NOMO-1 treated with dmso at 0.1 percent for 144 hours (cell line): Measurements from ENCODE around the gene ITCH.
A peak's percentile ranks its signal among the peaks of the same experiment; 100 is the strongest.
"Not testable (repeated sequence)": the region's sequence is repeated elsewhere in the genome, so short reads cannot be mapped to it uniquely, and the experiment has no call there.

Experiments
- DNase-seq: peaks from one replicate; lab custom pipeline; 2025; ENCODE audit not compliant: unreplicated experiment; lab: John Stamatoyannopoulos, UW

The ITCH gene

DNA sequence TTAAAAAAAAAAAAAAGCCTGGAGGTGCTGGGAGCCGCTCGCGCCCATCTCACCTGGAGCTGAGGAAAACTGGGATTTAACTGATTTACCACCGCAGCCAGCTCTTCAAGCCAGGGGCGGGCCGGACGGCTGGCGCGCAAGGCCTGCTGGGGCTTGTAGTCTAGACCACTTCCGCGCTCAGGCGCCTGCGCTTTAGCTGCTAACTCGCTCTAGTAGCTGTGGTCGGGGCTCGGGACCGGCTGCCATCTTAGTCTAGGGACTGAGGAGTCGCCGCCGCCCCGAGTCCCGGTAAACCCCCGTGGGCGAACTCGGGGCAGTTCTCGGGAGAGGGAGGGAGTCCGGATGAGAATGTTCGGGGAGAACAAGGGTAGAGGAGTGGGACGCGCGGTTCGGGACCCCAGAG is at the start of gene ITCH:
TSS of gene ITCH (plus strand) at position 212 of the 403 bp plus-strand sequence. CDS start 30,539 bp downstream, outside the sequence.
- DNase-seq = peak; percentile 88

DNA sequence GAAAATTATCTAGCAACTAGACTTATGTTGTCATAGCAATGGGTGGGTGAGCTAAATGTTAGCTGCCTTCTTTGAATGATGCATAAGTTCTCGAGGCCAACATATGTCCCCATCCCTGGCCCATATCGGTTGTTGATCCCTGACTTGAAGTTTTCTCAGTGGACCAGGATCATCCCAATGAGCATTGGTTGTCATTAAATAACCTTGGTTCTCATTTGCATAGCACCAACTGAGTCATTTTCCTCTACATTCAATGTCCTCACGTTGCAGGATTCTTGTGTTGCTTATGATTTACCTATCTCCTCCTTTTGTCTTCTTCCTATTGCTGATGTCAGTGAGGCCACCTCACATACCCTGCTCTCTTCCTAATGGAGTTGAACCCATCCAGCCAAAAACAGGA is 47.8 kb upstream of the ITCH start:
- no peak for DNase-seq

- DNase-seq = no peak
These were observed 46.8 kb upstream of the ITCH start for GRCh38 chr20:34316196-34316814.

- no peak for DNase-seq
These were observed 44.2 kb upstream of the ITCH start for GRCh38 chr20:34318609-34319443.

DNA sequence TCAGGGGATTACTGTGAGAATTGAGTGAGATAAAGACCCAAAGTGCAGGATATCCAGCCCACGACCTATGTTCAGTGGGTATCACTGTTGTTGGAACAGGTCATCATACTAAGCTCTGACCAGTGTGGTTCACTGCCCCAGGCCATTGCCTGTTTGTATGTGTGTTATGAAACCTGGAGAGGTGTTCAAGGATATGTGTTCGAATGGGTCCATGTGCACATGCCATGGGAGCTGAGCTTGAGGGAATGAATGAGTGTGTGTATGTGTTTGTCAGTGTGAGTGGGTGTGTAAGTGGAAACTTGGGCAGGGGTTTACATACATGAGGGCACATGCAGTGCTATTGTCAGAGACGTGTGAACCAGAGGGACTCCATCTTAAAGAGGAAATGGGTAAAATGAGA is 42.2 kb upstream of the ITCH start:
- DNase-seq = no peak

- DNase-seq = no peak
These were observed 40.6 kb upstream of the ITCH start for GRCh38 chr20:34322267-34323105.

DNA sequence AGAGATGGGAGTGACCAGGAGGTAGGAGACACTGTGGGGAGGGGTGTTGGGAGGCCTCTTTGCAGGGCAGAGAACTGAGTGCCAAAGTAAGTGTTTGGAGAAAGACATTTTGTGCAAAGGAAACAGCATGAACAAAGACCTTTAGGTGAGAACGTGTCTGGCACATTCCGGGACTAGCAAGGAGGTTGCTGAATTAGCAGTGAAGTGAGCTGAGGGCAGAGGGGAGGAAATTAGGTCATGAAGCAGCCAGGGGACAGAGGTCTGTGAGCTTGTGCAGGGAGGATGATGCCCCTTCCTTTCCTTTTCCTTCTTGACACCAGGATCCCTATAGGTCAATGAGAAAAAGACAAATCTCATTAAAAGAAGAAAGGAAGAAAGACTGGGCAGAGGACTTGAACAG is 38.5 kb upstream of the ITCH start:
- DNase-seq = no peak

GRCh38 chr20:34328207-34328606 is 34.9 kb upstream of the ITCH start:
- DNase-seq = not testable (repeated sequence)

DNA sequence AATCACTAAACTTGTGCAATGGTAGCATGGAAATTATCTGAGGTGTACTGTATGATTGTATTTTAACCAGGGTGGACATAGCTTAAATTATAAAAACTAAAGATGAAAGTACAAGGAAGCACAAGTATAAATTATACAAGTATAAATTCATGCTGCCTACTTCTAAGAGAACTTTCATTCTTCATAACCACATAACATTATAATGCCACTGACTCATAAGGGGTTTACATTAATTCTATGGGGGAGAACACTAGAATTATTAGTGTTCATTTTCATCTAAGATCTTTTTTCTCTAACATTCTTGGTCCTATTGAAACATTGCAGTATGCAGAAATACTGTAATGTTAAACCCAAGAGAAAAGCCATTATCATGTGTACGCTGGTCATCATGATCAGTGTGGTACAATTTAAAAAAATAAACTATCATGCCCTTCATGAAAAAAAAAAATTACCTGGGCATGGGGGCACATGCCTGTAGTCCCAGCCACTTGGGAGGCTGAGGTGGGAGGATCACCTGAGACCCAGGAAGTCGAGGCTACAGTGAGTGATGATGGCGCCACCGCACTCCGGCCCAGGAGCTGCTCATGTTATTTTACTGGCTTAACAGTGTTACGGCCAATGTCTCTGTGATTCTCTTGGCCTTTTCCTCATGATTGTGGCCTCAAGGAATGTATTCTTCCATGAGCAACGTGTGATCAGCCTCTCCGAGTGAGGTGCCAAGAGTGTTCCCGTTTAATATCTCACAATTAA is 34.0 kb upstream of the ITCH start:
- DNase-seq = no peak

GRCh38 chr20:34330861-34331544 is 32.1 kb upstream of the ITCH start:
- not testable (repeated sequence) for DNase-seq

DNA sequence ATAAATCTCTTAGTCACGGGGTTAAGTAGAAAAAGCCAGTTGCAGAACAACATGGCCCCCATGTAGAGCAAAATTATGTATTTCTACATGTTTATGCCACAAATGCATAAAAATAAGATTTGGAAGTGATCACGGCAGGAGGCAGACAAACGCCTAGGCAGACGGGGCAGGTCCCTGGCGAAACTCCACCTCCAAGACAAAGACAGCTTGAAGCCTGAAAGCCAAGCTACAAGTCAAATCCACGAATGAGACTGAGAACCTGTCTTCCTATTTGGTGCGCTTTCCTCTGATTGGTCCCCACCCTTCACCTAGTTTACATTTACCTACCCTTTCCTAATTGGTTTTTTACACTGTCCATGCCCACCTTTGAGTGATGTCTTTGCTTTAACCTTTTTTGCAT is 31.2 kb upstream of the ITCH start:
- DNase-seq = no peak

DNA sequence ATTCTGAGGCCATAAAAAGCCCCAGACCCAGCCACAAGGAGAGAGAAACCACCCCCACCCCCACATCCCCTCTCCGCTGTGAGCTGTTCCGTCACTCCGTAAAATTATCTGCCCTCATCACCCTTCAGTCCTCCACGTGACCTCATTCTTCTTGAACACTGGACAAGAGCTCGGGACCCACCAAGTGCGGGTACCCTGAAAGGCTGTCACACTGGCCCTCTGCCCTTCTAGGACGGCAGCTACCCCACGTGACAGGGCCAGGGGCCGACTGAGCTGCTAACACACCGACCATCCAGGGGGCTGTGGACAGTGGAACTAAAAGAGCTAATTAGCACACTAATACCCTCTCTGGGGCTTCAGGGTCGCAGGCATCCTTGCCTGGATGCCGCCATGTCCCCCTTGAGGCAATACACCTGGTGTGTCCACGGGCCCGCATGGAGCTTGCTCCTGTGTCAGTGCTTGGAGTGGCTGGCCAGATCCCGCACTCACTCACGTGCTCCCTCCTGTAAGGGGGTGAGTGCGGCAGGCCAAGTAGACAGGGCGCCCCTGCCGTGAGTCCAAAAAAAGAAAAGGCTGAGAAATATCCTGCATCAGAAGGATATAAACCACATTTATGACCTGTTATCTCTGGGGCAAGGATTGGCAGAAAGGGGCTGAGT is 30.7 kb upstream of the ITCH start:
- no peak for DNase-seq

DNA sequence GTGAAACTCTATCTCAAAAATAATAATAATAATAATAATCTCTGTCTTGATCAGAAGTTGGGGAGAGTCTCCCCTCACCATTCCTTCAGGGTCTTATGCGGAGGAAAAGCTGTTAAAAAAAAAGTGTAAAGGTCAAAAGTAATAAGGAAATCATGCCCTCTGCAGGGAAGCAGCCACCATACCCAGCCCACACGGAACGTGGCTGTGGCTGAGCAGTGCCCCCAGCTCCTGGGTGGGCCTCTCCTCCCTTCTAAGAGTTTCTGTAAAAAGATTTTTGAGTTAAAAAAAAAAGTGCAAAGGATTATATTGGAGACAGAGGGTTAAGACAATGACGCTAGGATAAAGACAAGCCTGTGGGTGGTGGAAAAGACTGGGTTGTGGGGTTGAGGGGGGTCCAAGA is 29.3 kb upstream of the ITCH start:
- DNase-seq = no peak

- no peak for DNase-seq
These were observed 28.2 kb upstream of the ITCH start for GRCh38 chr20:34334654-34335407.

GRCh38 chr20:34337544-34337943 is 25.5 kb upstream of the ITCH start:
- no peak for DNase-seq

GRCh38 chr20:34337982-34338726 is 24.9 kb upstream of the ITCH start:
- DNase-seq = no peak

- not testable (repeated sequence) for DNase-seq
These were observed 22.3 kb upstream of the ITCH start for GRCh38 chr20:34340726-34341125.

GRCh38 chr20:34341199-34341598 is 21.9 kb upstream of the ITCH start:
- not testable (repeated sequence) for DNase-seq
